Immature natural killer cell (primary cell): ENCODE data around the gene GRM7. TPM values are rescaled to one million over a fixed set of nuclear protein-coding genes. Genes with fewer than 3 reads are reported as not detected.

Experiments used
- DNase-seq, 3 donors: peaks; one replicate each; pipeline ENCODE4 v3.0.0; 2022; ENCODE audit warnings: mixed read lengths in 1 of 3
- H3K27ac Mint-ChIP-seq, 6 donors: one replicate each; pipeline ENCODE4 v1.8.0; 2020; ENCODE audit warnings: mixed read lengths in 6 of 6, mild to moderate bottlenecking in 5 of 6, inconsistent platforms in 4 of 6, moderate library complexity in 3 of 6
- H3K27me3 Mint-ChIP-seq, 3 donors: one replicate each; pipeline ENCODE4 v1.8.0; 2020 to 2021; ENCODE audit warnings: low read depth in 3 of 3, mild to moderate bottlenecking in 3 of 3, mixed read lengths in 3 of 3, moderate library complexity in 3 of 3, inconsistent platforms in 1 of 3
- H3K36me3 Mint-ChIP-seq, 3 donors: one replicate each; pipeline ENCODE4 v1.8.0; 2020; ENCODE audit warnings: mixed read lengths in 3 of 3, inconsistent platforms in 2 of 3, mild to moderate bottlenecking in 2 of 3
- H3K4me1 Mint-ChIP-seq, 2 donors: one replicate each; pipeline ENCODE4 v1.8.0; 2020; ENCODE audit warnings: inconsistent platforms in 2 of 2, mild to moderate bottlenecking in 2 of 2, mixed read lengths in 2 of 2, moderate library complexity in 1 of 2
- H3K4me3 Mint-ChIP-seq, 5 donors: one replicate each; pipeline ENCODE4 v1.8.0; 2020; ENCODE audit warnings: mild to moderate bottlenecking in 5 of 5, mixed read lengths in 5 of 5, inconsistent platforms in 3 of 5, moderate library complexity in 3 of 5
- H3K9me3 Mint-ChIP-seq, 6 donors: one replicate each; pipeline ENCODE4 v1.8.0; 2020; ENCODE audit warnings: mild to moderate bottlenecking in 6 of 6, mixed read lengths in 6 of 6, inconsistent platforms in 4 of 6, moderate library complexity in 3 of 6
- polyA plus RNA-seq, 3 donors: library from polyadenylated mRNA; unstranded; fragments of 300-500 nt; fragmentation: Illumina TruSeq; gene quantifications; one replicate each; pipeline ENCODE4 v1.2.3, GENCODE V29; 2021

The GRM7 gene
- polyA plus RNA-seq, 3 donors from 2014 or later: not detected

DNA sequence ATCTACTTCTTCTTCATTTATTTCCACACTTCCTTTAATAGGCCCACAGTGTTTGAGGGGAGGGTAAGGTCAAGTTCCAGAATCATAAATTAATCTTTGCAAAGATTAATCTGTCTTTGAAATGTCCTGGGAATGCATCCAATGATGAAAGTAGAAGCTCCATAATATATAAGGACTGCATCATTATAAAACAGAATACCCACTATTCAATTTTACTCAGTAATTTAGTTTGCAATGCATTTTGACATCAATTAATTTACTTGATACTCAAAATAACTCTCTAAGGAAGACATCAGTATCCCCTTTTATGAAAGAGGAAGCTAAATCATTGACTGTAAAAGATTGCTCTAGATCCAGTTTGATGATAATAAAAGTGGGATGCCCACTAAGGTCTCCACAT lies 777.2 kb downstream of the GRM7 start:
- no peak for DNase-seq
- peaks cover 0 to 5% (median 0%) of the 10 kb centered on the region in 6 donors for H3K9me3 Mint-ChIP-seq
- no peak overlapping the region for H3K27ac Mint-ChIP-seq
- peaks cover 2 to 7% (median 2%) of the 10 kb centered on the region in 3 donors for H3K27me3 Mint-ChIP-seq
- H3K36me3 Mint-ChIP-seq: no peaks in the 10 kb centered on the region
- peaks cover 0 to 9% of the 10 kb centered on the region in 2 donors for H3K4me1 Mint-ChIP-seq
- no peak overlapping the region for H3K4me3 Mint-ChIP-seq

DNA sequence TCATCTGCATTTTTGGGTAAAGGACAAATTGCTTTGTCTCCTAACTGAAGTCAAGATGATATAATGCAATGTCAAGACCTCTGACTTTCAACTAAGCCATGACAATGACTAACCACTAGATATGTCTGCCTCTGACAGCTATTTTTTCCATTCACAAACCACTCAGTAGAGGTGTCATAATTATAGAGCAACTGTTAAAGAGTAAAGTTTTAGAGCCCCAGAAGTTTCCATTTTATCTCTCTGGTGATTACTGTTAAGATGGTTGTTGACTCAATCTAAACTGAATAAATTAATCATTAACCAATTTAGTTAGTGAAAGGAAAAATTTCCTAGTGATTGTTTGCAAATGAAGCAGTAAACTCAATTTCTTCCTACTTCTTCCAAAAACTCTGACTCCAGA lies 779.9 kb downstream of the GRM7 start:
- no peaks in the 10 kb centered on the region for H3K36me3 Mint-ChIP-seq
- peaks cover 0 to 5% (median 0%) of the 10 kb centered on the region in 6 donors for H3K9me3 Mint-ChIP-seq
- H3K4me3 Mint-ChIP-seq: no peak overlapping the region
- H3K27ac Mint-ChIP-seq: no peak overlapping the region
- H3K4me1 Mint-ChIP-seq: peaks cover 0 to 9% of the 10 kb centered on the region in 2 donors
- H3K27me3 Mint-ChIP-seq: peaks cover 2 to 4% (median 2%) of the 10 kb centered on the region in 3 donors
- DNase-seq: no peak

GRCh38 chr3:7646851-7647250 lies 785.9 kb downstream of the GRM7 start:
- Mint-ChIP-seq H3K9me3 (no peaks in the 10 kb centered on the region), H3K36me3 (no peaks in the 10 kb centered on the region), H3K4me1 (no peaks in the 10 kb centered on the region), H3K4me3 (no peak overlapping the region), H3K27ac (no peak overlapping the region), H3K27me3 (peaks cover 2 to 3% (median 2%) of the 10 kb centered on the region in 3 donors)
- no peak for DNase-seq

DNA sequence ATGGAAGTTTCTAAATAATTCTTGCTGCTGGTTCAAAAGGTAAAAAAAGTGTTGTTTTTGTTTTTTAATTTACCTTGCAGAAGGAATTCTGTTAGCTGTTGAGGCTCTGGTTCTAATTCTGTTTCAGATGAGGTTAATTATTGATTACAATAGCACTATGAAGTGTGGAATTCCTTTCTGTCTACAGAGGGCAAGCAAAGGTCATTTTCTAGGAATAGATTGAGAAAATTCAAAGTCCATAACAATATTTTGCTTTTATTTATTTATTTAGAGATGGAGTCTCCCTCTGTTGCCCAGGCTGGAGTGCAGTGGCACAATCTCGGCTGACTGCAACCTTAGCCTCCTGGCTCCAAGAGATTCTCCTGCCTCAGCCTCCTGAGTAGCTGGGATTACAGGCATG lies 789.6 kb downstream of the GRM7 start:
- peaks cover 0 to 4% (median 0%) of the 10 kb centered on the region in 3 donors for H3K27me3 Mint-ChIP-seq
- no peak overlapping the region for H3K4me3 Mint-ChIP-seq
- H3K27ac Mint-ChIP-seq: no peak overlapping the region
- DNase-seq: no peak
- peaks cover 0 to 8% (median 0%) of the 10 kb centered on the region in 6 donors for H3K9me3 Mint-ChIP-seq
- H3K36me3 Mint-ChIP-seq: no peaks in the 10 kb centered on the region
- no peaks in the 10 kb centered on the region for H3K4me1 Mint-ChIP-seq

DNA sequence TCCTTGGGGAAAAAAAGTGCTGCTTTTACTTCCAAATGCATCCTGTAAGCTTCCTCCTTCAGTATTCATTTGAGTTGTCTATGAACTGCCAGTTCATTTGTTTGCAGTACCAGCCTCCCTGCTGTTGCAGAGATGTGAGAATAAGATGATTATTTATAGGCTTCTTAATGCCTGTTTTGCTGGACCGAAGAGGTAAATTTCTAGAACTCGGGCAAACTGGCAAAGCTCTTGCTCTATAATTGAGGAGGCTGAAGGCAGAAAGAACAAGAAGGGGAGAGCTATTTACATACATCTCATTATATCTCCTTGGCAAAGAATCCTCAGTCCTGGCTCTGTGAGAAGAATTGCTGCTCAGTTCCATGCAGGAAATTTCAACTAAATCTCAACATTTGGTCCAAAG lies 790.4 kb downstream of the GRM7 start:
- Mint-ChIP-seq H3K27ac (no peak overlapping the region), H3K27me3 (peaks cover 0 to 3% (median 2%) of the 10 kb centered on the region in 3 donors), H3K4me3 (no peak overlapping the region), H3K4me1 (no peaks in the 10 kb centered on the region), H3K36me3 (no peaks in the 10 kb centered on the region), H3K9me3 (peaks cover 0 to 8% (median 0%) of the 10 kb centered on the region in 6 donors)
- no peak for DNase-seq

- no peak overlapping the region for H3K4me3 Mint-ChIP-seq
Measured at GRCh38 chr3:7657214-7658112, 796.5 kb downstream of the GRM7 start.

GRCh38 chr3:7658294-7658693 lies 797.4 kb downstream of the GRM7 start:
- H3K4me3 Mint-ChIP-seq: no peak overlapping the region
- no peak for DNase-seq
- peaks cover 0 to 4% (median 0%) of the 10 kb centered on the region in 3 donors for H3K27me3 Mint-ChIP-seq
- H3K36me3 Mint-ChIP-seq: no peaks in the 10 kb centered on the region
- H3K27ac Mint-ChIP-seq: no peak overlapping the region
- H3K4me1 Mint-ChIP-seq: no peaks in the 10 kb centered on the region
- peaks cover 0 to 8% (median 0%) of the 10 kb centered on the region in 6 donors for H3K9me3 Mint-ChIP-seq

More at GRCh38 chr3:7657214-7658112, 796.5 kb downstream of the GRM7 start:
- Mint-ChIP-seq H3K4me1 (no peaks in the 10 kb centered on the region), H3K27ac (no peak overlapping the region), H3K9me3 (peaks cover 0 to 8% (median 0%) of the 10 kb centered on the region in 6 donors), H3K27me3 (peaks cover 0 to 4% (median 0%) of the 10 kb centered on the region in 3 donors), H3K36me3 (no peaks in the 10 kb centered on the region)
- no peak for DNase-seq

DNA sequence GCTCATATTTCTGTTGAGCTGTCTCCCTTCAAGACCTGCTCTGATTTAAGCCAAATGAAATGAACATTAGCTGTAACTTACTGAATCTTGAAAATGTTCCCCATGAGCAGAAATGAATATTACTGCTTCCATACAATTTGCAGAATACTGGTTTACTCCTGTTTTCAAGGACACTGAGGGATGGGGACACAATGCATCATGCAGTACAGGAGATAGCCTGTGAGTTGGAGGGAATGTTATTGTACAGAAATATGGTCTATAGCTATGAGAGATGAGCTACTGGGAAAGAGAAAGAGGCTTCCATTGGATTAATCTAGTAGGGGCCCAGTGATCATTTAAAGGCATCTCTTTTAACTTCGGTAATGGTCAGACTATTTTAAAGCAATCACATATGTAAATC lies 798.2 kb downstream of the GRM7 start:
- Mint-ChIP-seq H3K36me3 (no peaks in the 10 kb centered on the region), H3K9me3 (peaks cover 0 to 4% (median 0%) of the 10 kb centered on the region in 6 donors), H3K4me1 (no peaks in the 10 kb centered on the region), H3K27me3 (peaks cover 0 to 4% (median 0%) of the 10 kb centered on the region in 3 donors), H3K4me3 (no peak overlapping the region), H3K27ac (no peak overlapping the region)
- no peak for DNase-seq

GRCh38 chr3:7663771-7664170 lies 802.9 kb downstream of the GRM7 start:
- H3K27me3 Mint-ChIP-seq: peaks cover 3 to 4% (median 3%) of the 10 kb centered on the region in 3 donors
- H3K9me3 Mint-ChIP-seq: no peaks in the 10 kb centered on the region
- no peak for DNase-seq
- no peaks in the 10 kb centered on the region for H3K4me1 Mint-ChIP-seq
- H3K4me3 Mint-ChIP-seq: no peak overlapping the region
- no peak overlapping the region for H3K27ac Mint-ChIP-seq
- H3K36me3 Mint-ChIP-seq: no peaks in the 10 kb centered on the region

- Mint-ChIP-seq H3K4me3 (no peak overlapping the region), H3K36me3 (no peaks in the 10 kb centered on the region), H3K4me1 (no peaks in the 10 kb centered on the region), H3K27ac (no peak overlapping the region), H3K9me3 (peaks cover 0 to 3% (median 0%) of the 10 kb centered on the region in 6 donors), H3K27me3 (peaks cover 0 to 4% (median 3%) of the 10 kb centered on the region in 3 donors)
- no peak for DNase-seq
Measured at GRCh38 chr3:7667774-7668173, 806.9 kb downstream of the GRM7 start.

DNA sequence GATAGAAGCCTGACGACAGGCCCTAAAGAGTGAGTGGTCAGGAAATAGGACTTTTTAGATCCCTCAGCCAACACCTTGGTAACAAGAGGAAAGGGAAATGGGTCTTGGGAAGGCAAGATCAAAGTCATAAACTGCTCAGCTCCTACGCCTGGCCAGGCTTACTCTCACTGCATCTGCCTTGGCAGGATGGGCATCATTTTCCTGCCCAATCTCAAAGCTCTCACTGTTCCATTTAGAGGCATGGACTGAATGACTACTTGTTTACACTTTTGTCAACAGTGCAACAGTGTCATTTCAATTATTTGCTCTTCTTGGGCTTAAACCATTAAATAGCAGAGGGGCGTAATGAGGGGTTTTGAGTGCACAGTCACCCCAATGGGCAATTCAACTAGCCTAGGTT lies 808.7 kb downstream of the GRM7 start:
- H3K4me1 Mint-ChIP-seq: no peaks in the 10 kb centered on the region
- no peaks in the 10 kb centered on the region for H3K36me3 Mint-ChIP-seq
- H3K27me3 Mint-ChIP-seq: peaks cover 0 to 3% (median 0%) of the 10 kb centered on the region in 3 donors
- H3K9me3 Mint-ChIP-seq: peaks cover 0 to 3% (median 0%) of the 10 kb centered on the region in 6 donors
- no peak for DNase-seq
- H3K4me3 Mint-ChIP-seq: no peak overlapping the region
- no peak overlapping the region for H3K27ac Mint-ChIP-seq

DNA sequence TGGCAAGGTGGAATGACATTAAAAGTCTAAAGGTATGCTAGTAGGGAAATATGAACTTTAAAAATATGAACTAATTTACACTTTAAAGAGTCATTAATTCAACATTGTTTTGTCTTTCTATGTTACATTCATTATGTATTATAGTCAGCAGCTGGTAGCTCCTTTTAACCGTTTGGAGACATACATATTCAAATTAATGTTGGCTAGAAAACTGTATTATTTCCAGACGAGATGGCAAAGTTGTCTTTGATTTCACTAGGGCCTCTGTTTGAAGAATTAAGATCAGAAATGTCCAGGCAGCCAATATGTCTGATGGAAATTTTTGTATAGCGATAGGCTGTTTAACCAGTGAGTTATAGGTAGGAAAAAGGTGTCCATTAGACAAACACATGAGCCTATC lies 817.6 kb downstream of the GRM7 start:
- Mint-ChIP-seq H3K27ac (no peak overlapping the region), H3K4me1 (no peaks in the 10 kb centered on the region), H3K36me3 (no peaks in the 10 kb centered on the region), H3K9me3 (no peaks in the 10 kb centered on the region), H3K4me3 (no peak overlapping the region), H3K27me3 (no peaks in the 10 kb centered on the region)
- no peak for DNase-seq

DNA sequence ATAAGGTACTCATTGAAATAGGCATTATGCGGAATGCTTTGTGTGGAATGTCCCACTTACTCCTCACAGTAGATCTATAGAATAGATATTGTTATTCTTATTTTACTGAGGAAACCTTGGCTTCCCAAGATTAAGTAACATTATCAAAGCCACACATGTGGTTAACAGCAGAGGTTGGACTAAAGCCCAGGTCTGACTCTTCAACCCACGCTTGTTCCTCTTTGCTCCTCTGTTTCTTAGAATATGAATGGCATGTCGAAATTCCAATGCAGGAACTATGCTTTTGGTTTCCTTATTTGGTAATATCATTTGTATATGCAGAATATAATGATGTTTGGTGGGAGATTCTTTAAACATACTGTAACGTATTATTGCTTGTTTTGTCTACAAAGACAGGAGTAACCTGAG lies 821.9 kb downstream of the GRM7 start:
- H3K4me3 Mint-ChIP-seq: no peak overlapping the region
- no peak overlapping the region for H3K27ac Mint-ChIP-seq
- H3K4me1 Mint-ChIP-seq: no peaks in the 10 kb centered on the region
- H3K27me3 Mint-ChIP-seq: peaks cover 0 to 3% (median 0%) of the 10 kb centered on the region in 3 donors
- no peaks in the 10 kb centered on the region for H3K36me3 Mint-ChIP-seq
- DNase-seq: no peak
- H3K9me3 Mint-ChIP-seq: peaks cover 0 to 3% (median 0%) of the 10 kb centered on the region in 6 donors

GRCh38 chr3:7683426-7683825 lies 822.5 kb downstream of the GRM7 start:
- Mint-ChIP-seq H3K9me3 (peaks cover 0 to 3% (median 0%) of the 10 kb centered on the region in 6 donors), H3K4me1 (no peaks in the 10 kb centered on the region)

More at GRCh38 chr3:7683426-7683825, 822.5 kb downstream of the GRM7 start:
- no peak overlapping the region for H3K27ac Mint-ChIP-seq
- no peaks in the 10 kb centered on the region for H3K36me3 Mint-ChIP-seq
- no peak overlapping the region for H3K4me3 Mint-ChIP-seq
- peaks cover 0 to 3% (median 0%) of the 10 kb centered on the region in 3 donors for H3K27me3 Mint-ChIP-seq
- no peak for DNase-seq
